OCI-LY3 (cell line): ENCODE measurements around the gene PRSS8.

Experiments used
- CTCF ChIP-seq: fragments of 200-600, 300-600 bp; sonication (generic); IDR thresholded peaks from 2 replicates; pipeline ENCODE4 v1.5.1; 2014; ENCODE audit warnings: antibody characterized with exemption, low read length, low read depth
- EZH2phosphoT487 ChIP-seq: fragments of 200-600 bp; shearing (Covaris generic); IDR thresholded peaks from 2 replicates; pipeline ENCODE4 v1.6.1; 2018; ENCODE audit warnings: antibody characterized with exemption, mixed run types, low read depth

- TF ChIP-seq CTCF (no peak), EZH2phosphoT487 (no peak)
Observed at GRCh38 chr16:31087971-31088370, 47.6 kb downstream of the PRSS8 start.
